ENCODE data around the gene FAM72C.
"Not testable (repeated sequence)": the region's sequence is repeated elsewhere in the genome, so short reads cannot be mapped to it uniquely, and the experiment has no call there.

FAM72C gene

DNA sequence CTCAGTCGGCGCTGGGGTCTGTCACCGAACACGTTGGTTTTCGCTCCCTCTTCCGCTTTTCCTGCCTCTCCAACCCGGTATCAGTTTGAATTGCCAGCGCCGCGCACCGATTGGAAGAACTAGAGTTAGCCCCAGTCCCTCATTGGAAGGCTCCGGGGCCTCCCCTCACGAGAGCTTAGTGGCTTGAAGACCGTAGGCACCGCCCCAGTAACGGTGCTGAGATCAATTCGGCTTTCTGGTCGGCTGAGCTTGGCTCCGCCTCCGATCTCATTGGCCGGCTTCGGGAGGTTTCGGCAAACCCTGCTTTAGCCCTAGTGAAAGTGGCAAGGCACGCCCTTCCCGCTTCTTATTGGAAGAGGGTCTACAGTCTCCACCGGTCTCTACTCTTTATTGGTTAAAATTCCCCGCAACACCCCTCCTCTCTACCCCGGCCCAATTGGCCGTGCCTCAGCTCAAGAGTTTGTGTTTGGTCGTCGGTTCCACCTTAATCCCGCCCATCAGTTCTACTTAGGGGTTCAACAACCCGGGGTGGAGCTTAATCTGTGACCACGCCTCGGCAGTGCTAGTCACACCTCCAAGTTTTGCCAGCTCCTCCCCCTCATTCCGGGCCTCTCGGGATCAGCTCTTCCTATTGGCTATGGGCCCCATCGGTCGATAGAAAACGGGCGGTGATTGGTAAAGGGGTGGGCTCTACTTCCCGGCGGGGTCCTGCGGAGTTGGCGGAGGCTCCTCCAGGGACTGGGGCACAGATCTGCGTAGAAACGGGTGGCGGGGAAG lies at the start of gene FAM72C:
FAM72C (minus strand) TSS at position 63 of the 777 bp plus-strand sequence. CDS start 845 bp downstream, outside the sequence.
- H3K9me3 Mint-ChIP-seq; H3K4me3 Mint-ChIP-seq; H3K27me3 Mint-ChIP-seq; H3K27ac Mint-ChIP-seq; H3K36me3 Mint-ChIP-seq (ENCODE audit: low read depth); H3K4me1 Mint-ChIP-seq (ENCODE audit: low read depth): not testable (repeated sequence)

DNA sequence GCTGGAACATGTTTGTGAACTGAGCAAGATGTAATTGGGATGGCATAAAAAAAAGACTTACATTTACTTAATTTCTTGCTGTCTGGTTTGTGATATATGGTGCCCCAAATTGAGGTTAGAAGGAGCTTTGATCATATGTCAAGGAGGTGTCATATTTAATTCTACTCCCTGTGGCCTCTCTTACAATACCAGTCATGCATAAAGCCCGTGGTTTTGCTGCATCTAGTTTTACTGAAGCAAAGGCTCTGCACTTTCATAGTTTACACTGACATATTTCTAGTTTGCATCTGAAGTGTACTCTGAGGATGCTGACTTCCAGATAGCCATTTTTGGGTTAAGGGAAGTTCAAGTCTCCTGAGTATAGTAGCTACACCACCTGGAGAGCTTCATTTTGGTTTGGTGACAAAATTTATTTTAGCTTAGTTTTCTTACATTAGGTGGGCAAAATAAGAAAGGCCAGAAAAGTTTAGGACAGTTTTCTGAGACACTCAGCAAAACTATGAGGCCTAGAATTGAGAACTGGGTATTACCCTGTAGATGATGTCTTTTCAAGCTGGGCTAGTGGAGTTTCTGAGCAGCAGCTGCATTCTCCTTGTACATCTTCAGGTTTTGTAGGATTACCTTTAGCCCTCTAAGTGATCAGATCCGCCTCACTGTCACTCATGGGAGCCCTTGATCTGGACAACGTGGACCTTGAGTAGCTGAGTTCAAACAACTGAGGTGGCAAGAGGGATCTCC lies 48.4 kb upstream of the FAM72C start:
- H3K4me3 Mint-ChIP-seq; H3K9me3 Mint-ChIP-seq; H3K36me3 Mint-ChIP-seq (ENCODE audit: low read depth); H3K4me1 Mint-ChIP-seq (ENCODE audit: low read depth); H3K27ac Mint-ChIP-seq; H3K27me3 Mint-ChIP-seq: not testable (repeated sequence)

DNA sequence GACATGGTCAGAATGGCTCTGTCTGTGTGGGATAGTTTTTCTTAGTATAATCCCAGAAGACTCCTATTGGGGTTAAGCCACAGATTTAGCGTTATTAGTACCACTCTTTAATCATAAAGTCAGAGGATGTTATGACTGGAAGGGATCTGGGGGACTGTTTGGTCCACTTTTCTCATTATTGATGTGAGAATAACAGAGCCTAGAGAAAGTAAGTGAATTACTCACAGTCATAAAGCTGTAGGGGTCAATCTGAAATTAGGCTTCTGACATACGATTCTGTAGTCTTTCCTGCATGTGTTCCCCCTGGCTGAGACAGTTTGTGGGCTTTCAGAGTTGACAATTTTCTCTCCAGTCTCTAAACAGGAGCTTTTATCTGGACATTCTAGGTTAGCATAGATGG lies 47.3 kb upstream of the FAM72C start:
- H3K4me3 Mint-ChIP-seq; H3K27me3 Mint-ChIP-seq; H3K4me1 Mint-ChIP-seq (ENCODE audit: low read depth); H3K27ac Mint-ChIP-seq; H3K9me3 Mint-ChIP-seq; H3K36me3 Mint-ChIP-seq (ENCODE audit: low read depth): not testable (repeated sequence)

DNA sequence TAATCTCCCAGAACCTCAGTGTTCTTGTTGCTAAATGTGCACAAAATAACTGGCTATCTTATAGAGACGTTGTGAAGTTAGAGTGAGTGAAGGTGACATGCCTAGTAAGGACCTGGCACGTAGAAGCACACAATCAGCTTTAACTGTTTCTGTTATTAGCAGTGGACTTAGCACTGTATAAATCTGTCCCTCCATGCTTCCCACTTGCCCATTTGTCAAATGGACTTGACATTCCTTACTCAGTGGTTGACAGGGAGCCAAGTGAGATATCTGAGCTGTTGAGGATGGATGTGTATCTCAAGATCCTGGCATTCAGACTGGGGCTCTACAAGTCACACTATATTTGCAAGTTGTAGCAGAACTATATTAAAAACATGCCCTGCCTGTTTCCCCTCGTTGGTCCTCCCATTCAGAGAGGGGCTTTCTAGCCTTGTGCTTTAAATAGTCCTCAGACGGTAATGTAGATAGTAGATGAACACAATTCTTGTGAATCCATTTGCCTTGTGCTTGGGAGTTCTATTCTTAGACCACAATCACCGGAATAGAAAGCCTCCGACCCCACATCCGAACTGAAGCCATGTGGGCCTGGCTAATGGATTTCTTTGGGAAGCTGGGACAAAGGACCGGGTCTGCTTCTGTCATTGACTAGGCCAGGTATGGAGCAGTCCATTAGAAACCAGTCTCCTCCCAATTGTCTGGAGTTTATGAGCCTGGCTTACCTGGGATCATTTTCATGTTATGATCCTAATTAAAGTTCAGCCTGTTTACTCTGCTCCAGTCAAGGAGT lies 43.6 kb upstream of the FAM72C start:
- H3K4me1 Mint-ChIP-seq (ENCODE audit: low read depth); H3K27ac Mint-ChIP-seq; H3K27me3 Mint-ChIP-seq; H3K36me3 Mint-ChIP-seq (ENCODE audit: low read depth); H3K4me3 Mint-ChIP-seq; H3K9me3 Mint-ChIP-seq: not testable (repeated sequence)

DNA sequence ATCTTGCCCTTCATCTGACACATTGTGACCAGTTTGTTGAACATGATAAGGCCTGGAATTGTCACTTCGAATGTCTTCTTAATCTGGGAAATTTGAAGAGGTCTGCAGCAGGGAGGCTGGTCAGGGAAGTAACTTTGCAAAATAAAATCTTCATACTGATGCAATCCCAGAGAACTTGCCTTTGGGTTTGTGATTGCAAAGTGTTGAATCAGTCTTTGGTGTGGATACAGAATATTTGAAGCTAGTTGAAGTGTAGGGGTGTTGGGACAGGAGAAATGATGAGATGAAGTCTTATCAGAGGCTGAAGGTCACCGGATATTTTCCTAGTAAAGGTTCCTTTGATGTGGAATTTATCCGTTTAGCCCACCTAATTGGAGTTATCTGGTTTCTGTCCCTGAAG lies 42.7 kb upstream of the FAM72C start:
- not testable (repeated sequence) for H3K9me3 Mint-ChIP-seq; H3K27ac Mint-ChIP-seq; H3K4me3 Mint-ChIP-seq; H3K36me3 Mint-ChIP-seq (ENCODE audit: low read depth); H3K27me3 Mint-ChIP-seq; H3K4me1 Mint-ChIP-seq (ENCODE audit: low read depth)

DNA sequence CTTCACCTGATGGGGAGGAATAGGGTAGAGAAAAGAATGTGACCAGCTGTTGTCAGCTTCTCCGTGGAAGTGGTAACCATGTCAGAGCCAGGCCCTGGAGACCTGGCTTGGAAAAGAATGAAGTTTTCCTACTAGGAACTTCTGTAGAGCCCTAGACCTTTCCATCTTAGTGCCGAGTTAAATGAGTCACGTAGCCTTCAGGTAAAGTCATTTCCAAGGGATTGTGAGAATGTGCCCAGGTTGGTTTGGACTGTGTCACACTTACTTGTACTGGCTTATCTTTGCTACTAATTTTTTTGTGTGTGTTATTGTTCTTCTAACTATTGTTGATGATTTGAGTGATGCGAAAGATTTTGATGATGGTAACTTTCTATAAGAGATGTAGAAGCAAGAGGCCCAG lies 42.3 kb upstream of the FAM72C start:
- not testable (repeated sequence) for H3K9me3 Mint-ChIP-seq; H3K4me1 Mint-ChIP-seq (ENCODE audit: low read depth); H3K4me3 Mint-ChIP-seq; H3K27ac Mint-ChIP-seq; H3K36me3 Mint-ChIP-seq (ENCODE audit: low read depth); H3K27me3 Mint-ChIP-seq

DNA sequence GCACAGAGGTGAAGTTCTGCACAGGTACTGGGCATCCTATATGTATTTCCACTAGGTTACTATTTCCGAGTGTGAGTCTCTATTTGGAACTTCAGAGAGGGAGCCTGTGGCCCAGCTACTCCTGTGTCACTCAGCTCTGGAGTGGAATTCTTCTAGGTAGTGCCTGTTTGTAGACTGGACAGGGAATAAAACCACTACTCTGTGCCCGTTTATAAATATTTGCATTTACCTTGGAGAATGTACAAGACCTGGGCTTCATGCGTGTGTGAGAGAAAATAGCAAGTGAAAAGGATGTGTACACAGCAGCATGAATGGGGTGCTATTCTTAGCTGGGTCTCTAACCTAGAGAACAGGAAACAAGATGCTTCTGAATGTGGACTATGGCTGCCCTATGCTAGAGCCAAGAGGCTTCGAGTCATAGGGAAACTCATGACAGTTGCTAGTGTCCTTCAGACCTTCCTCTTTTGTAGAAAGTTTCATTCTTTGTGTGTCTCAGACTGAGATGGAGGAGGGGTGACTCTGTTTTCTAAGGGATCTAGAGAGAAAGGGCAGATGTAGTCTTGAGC lies 40.5 kb upstream of the FAM72C start:
- not testable (repeated sequence) for H3K4me3 Mint-ChIP-seq; H3K36me3 Mint-ChIP-seq (ENCODE audit: low read depth)

DNA sequence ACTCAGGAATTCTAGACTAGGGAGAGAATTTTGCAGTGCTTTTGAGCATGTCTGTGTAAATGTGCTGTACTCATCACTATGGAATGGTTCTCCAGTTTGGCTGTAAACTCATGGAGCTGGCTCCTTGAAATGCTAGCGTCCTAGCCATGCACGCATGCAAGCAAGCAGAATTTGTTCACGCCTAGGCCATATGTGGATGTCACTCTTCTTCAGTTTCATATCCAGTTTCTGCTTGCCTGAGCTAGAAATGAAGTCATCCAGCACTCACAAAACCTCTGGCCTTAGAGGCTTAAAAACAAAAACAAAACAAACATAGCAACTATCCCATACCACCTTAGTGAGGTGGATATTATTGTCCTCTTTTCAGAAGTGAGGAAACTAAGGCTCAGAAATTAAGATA lies 37.6 kb upstream of the FAM72C start:
- not testable (repeated sequence) for H3K36me3 Mint-ChIP-seq (ENCODE audit: low read depth); H3K4me1 Mint-ChIP-seq (ENCODE audit: low read depth); H3K27me3 Mint-ChIP-seq; H3K27ac Mint-ChIP-seq; H3K9me3 Mint-ChIP-seq; H3K4me3 Mint-ChIP-seq

More for the DNA sequence above, 40.5 kb upstream of the FAM72C start:
- H3K9me3 Mint-ChIP-seq; H3K27ac Mint-ChIP-seq; H3K27me3 Mint-ChIP-seq; H3K4me1 Mint-ChIP-seq (ENCODE audit: low read depth): not testable (repeated sequence)

DNA sequence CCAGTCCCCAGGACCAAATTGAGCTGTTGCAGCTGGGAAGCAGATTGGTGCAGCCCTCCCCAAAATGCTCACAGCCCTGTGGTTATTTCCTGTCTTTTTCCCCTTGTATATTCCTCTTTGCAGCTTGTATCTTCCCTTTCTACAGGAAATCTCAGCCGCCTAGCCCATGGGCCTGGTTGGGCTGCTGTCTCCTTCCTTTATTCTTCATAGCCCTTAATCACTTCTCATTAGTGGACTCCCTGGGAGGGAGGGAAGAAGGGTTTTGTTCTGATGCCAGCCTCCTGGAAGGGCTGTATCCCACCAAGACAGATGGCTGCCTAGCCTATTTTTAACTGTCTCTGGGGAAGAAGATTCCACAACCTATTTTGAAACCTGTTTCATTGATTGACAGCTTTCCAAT lies 32.5 kb upstream of the FAM72C start:
- not testable (repeated sequence) for H3K27me3 Mint-ChIP-seq; H3K9me3 Mint-ChIP-seq; H3K36me3 Mint-ChIP-seq (ENCODE audit: low read depth); H3K4me3 Mint-ChIP-seq; H3K4me1 Mint-ChIP-seq (ENCODE audit: low read depth); H3K27ac Mint-ChIP-seq

DNA sequence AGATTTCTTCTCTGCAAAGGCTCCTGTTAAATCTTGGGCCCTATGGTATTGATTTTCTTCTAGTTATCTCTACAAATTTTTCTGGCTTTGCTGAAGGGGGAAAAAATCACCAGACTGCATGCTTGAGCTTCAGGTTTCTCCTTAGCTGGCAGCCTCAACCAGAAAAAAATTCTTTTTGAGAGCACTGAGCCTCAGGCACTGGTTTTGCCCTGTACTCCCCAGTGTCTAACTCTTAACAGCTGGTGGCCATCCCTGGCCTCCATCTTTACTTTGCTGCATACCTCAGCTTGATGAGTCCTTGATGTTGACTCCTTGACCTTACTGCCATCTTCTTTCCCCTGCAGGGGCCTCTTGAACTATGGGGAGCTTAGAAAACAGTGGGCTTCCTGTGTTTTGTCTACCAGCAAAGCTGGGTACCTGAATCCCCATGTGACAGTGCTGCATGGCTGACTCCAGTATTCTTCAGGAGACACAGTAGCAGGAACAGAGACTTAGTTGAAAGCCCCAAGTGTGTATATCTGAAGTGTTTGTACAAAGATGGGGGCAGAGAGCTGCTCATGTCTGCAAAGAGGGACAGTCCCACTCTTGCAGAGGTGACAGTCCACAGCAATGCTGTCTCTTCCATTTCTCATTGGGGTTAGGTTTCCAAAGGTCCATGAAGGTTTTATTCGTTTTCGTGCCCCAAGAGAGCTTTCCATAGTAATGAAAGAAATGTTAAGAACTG lies 31.7 kb upstream of the FAM72C start:
- not testable (repeated sequence) for H3K9me3 Mint-ChIP-seq; H3K27ac Mint-ChIP-seq; H3K4me1 Mint-ChIP-seq (ENCODE audit: low read depth); H3K27me3 Mint-ChIP-seq; H3K4me3 Mint-ChIP-seq; H3K36me3 Mint-ChIP-seq (ENCODE audit: low read depth)

DNA sequence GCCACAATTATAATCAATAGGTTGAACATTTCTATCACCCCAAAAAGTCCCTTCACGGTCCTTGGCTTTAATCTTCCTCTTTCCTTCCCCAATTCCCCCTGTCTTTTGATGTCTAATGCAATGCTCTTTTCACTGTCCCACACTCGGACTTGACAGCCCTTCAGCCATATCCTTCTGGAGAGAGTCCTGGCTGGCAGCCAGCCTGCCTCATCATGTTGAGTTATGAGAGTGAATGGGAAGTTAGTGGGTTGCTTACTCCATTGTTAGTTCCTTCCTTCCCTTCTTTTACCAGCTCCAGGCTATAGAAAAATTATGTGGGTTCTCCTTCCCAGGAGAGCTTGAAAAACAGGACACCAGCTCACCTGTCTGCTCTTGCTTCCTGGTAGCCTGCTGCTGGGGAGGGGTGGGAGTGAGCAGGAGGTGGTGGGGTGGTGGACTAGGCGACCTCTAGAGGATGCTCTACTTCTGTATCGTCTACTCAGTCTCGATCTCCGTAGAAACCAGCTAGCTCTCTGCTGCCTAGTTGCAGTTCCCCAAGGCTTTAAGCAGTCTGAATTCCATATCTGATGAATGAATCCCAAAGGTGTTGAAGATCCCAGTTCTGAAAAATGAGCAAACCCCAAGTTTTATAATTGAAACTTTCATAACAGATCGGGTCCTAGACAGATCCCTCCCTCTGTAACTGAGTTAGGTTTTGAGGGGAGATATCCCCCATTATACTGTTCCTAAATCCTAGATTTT lies 30.5 kb upstream of the FAM72C start:
- not testable (repeated sequence) for H3K9me3 Mint-ChIP-seq; H3K4me1 Mint-ChIP-seq (ENCODE audit: low read depth); H3K27me3 Mint-ChIP-seq; H3K36me3 Mint-ChIP-seq (ENCODE audit: low read depth); H3K4me3 Mint-ChIP-seq; H3K27ac Mint-ChIP-seq

DNA sequence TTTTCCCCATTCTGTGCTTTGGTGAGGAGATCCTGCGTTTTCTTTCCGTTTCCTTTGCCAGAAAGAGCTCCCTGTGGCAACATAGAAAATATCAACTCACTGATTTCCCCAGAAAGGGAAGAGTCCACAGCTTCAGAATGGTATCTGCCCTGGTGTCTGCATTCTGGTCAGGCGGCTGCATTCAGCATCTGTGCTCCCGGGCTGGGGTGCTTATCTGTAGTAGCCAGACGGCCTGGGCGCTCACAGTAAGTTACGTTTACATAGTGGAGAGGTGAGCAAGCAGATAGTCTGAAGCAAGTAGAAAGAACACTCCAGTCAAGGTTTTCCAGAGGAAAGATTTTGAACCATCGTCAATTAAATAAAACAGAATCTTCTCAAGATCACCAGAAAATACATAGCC lies 29.3 kb upstream of the FAM72C start:
- H3K4me3 Mint-ChIP-seq; H3K36me3 Mint-ChIP-seq (ENCODE audit: low read depth); H3K9me3 Mint-ChIP-seq; H3K27ac Mint-ChIP-seq; H3K4me1 Mint-ChIP-seq (ENCODE audit: low read depth); H3K27me3 Mint-ChIP-seq: not testable (repeated sequence)

DNA sequence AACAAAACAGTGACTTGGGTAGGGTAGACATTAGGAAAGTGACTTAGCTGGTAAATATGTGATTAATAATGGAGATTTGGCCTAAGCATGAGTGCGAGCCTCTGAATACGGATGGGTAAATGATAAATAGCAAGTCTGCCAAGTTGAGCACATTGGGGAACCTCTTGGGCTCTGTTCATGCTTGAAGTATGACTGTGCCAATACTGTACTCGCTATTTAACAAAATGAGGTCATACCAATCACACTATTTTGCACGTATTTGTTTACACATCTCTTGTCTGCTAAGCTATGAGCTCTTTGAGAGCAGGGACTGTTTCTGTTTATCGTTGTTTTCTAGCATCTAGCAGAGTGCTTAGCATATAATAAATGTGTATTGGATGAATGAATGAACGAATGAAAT lies 24.2 kb upstream of the FAM72C start:
- not testable (repeated sequence) for H3K27me3 Mint-ChIP-seq; H3K27ac Mint-ChIP-seq; H3K9me3 Mint-ChIP-seq; H3K4me1 Mint-ChIP-seq (ENCODE audit: low read depth); H3K36me3 Mint-ChIP-seq (ENCODE audit: low read depth); H3K4me3 Mint-ChIP-seq

DNA sequence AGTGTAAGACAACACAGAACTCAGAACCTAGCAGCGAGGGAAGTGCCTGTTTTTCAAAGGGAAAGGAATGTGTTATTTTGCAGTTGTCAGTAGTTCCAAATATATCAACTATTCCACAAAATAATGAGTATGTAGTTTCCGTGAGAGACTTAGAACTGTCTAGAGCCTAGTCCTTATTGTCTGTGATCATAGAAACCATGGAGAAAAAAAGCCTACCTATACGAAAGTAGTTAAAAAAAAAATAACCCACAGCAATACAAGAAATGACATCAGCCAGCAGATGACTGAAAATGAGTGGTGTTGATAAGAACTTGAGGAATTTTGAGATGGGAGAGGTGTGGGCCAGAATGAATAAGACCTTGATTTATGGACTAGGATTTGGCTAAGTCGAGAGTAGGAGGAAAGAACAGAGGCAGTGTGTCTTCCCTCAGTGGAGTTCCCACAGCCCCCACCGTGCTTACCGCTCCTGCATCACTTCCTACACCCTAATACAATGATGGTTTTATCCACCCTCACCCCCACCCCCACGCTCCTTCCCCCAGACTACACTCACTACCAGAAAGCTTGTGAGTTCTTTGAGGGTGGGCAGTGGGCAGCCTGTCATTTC lies 21.6 kb upstream of the FAM72C start:
- H3K9me3 Mint-ChIP-seq; H3K27ac Mint-ChIP-seq; H3K4me3 Mint-ChIP-seq; H3K4me1 Mint-ChIP-seq (ENCODE audit: low read depth); H3K27me3 Mint-ChIP-seq; H3K36me3 Mint-ChIP-seq (ENCODE audit: low read depth): not testable (repeated sequence)

All from stimulated activated naive CD8-positive, alpha-beta T cell treated with anti-CD3 and anti-CD28 coated beads, Interleukin-15, Interleukin-2, amounts not matched to agents 100 ng/mL and 50 ng/mL, for 24 hours (primary cell).